Right lobe of liver (tissue), 6 donors: ENCODE measurements around the gene CD9. TPM values are rescaled to one million over a fixed set of nuclear protein-coding genes. Genes with fewer than 3 reads are reported as not detected.
A peak's percentile ranks its signal among the peaks of the same experiment; 100 is the strongest.

ENCODE experiments used
- ATAC-seq, 4 donors: fragments of 200-7000 bp; cut with Tn5 transposase; one replicate each; pipeline ENCODE4 v1.9.1; 2020; ENCODE audit warnings: mild to moderate bottlenecking in 4 of 4, moderate library complexity in 4 of 4
- DNase-seq, 3 donors: peaks; one replicate each; pipeline ENCODE4 v3.0.0-alpha.2; 2020
- H3K27ac ChIP-seq, 3 donors: fragments of 200-600 bp; one replicate each; pipeline ENCODE4 v1.8.0; 2022
- H3K27me3 ChIP-seq, 2 donors: fragments of 200-600 bp; one replicate each; pipeline ENCODE4 v1.8.0; 2022
- H3K36me3 ChIP-seq, 4 donors: fragments of 200-600 bp; sonication (generic) in 1 of 4; one replicate each; pipeline versions ENCODE4 v1.5.1 to v1.8.0; 2017 to 2022; ENCODE audit warnings: control low read depth in 1 of 4
- H3K4me1 ChIP-seq, 4 donors: fragments of 200-600 bp; sonication (generic) in 1 of 4; one replicate each; pipeline versions ENCODE4 v1.5.1 to v1.8.0; 2017 to 2022; ENCODE audit warnings: control low read depth in 1 of 4
- H3K4me3 ChIP-seq, 3 donors: fragments of 200-600 bp; one replicate each; pipeline ENCODE4 v1.8.0; 2022
- H3K9me3 ChIP-seq, 4 donors: fragments of 200-600 bp; sonication (generic) in 1 of 4; one replicate each; pipeline versions ENCODE4 v1.5.1 to v1.8.0; 2017 to 2022; ENCODE audit warnings: control low read depth in 1 of 4
- POLR2A ChIP-seq: fragments of 450-650 bp; IDR thresholded peaks from one replicate; pipeline ENCODE4 v1.6.1; 2017; ENCODE audit warnings: antibody characterized with exemption, mild to moderate bottlenecking
- WGBS: methylation state at CpG from one replicate; pipeline ENCODE4 v1.1.6; 2018; ENCODE audit warnings: low coverage, low lambda C conversion rate; ENCODE audit not compliant: insufficient coverage; ENCODE audit errors: missing lambda C conversion rate; 5-methylcytosine and 5-hydroxymethylcytosine counted together
- intact Hi-C, 2 donors: fragments of 100-400 bp; cut with DNase I; formaldehyde crosslinking; loops; one replicate each; pipeline versions ENCODE4 v1.11.2 to v1.14.1; 2022
- total RNA-seq, 6 experiments: library from RNA; depleted of rRNA in 2 of 6; stranded (reverse); fragments of >200 nt in 2 of 6; fragmentation: NEBNext Ultra II Directional in 3 of 6; extraction: Animal tissue kit (Norgen Biotek cat#: 25700) in 3 of 6; gene quantifications; one replicate each; pipeline versions ENCODE4 v1.1.0 to v1.2.4, GENCODE V29; 2016 to 2023
- TF ChIP-seq, protein P1 (sequence below), 4 donors: fragments of 200-600 bp in 3 of 4; fragments of 450-650 bp in 1 of 4; IDR thresholded peaks; one replicate each; pipeline versions ENCODE4 v1.5.1 to v1.8.0; 2016 to 2022; ENCODE audit warnings: antibody characterized with exemption in 4 of 4, mild to moderate bottlenecking in 2 of 4
- donor health status: DM: no; HTN: yes; CAD: no.
- donor health status: DM: no; HTN: no; CAD: no.
- donor health status: DM: no; HTN: no; CAD: no.
- donor health status: DM: no; HTN: yes; CAD: no.
- donor health status: DM: no; HTN: yes; CAD: no.

CD9 gene
- total RNA-seq, 6 experiments from 2014 or later: 17.2 to 65.7 (median 34.2) TPM

DNA sequence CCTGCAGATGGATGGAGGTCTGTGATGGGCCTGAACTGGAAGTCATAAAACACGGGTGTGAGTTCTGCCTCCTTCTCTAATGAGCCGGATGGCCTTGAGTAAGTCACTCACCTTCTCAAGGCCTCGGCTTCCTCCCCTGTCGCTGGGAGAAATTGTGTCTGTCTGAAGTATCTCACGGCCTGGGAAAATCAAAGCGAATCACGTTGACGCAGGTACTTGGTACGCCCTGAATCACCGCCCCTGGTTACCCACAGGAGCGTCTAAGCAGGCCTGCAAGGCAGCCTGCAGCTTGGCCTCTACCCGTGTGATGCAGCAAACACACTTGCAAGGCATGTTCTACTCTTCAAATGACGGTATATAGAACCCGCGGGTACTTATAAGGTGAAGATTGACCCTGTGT, 28.1 kb upstream of the CD9 start:
- H3K4me1 ChIP-seq: peaks cover 0 to under 1% (median 0%) of the 10 kb centered on the region in 4 donors
- H3K27ac ChIP-seq: no peak overlapping the region
- DNase-seq: no peak
- intact Hi-C loops: loop anchor here in 1 of 2 donors (10.0 kb wide), 1 partner anchor 97 kb away; no protein-coding TSS in a partner anchor
- H3K4me3 ChIP-seq: no peak overlapping the region
- H3K9me3 ChIP-seq: no peaks in the 10 kb centered on the region
- WGBS: 87% methylated on average over 10 of the region's 15 CpGs
- no peak for TF ChIP-seq POLR2A
- TF ChIP-seq, protein P1, sequence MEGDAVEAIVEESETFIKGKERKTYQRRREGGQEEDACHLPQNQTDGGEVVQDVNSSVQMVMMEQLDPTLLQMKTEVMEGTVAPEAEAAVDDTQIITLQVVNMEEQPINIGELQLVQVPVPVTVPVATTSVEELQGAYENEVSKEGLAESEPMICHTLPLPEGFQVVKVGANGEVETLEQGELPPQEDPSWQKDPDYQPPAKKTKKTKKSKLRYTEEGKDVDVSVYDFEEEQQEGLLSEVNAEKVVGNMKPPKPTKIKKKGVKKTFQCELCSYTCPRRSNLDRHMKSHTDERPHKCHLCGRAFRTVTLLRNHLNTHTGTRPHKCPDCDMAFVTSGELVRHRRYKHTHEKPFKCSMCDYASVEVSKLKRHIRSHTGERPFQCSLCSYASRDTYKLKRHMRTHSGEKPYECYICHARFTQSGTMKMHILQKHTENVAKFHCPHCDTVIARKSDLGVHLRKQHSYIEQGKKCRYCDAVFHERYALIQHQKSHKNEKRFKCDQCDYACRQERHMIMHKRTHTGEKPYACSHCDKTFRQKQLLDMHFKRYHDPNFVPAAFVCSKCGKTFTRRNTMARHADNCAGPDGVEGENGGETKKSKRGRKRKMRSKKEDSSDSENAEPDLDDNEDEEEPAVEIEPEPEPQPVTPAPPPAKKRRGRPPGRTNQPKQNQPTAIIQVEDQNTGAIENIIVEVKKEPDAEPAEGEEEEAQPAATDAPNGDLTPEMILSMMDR (IDR thresholded peaks at IDR 0.05): no peak
- H3K27me3 ChIP-seq: no peaks in the 10 kb centered on the region
- no peak for ATAC-seq
- H3K36me3 ChIP-seq: no peaks in the 10 kb centered on the region

DNA sequence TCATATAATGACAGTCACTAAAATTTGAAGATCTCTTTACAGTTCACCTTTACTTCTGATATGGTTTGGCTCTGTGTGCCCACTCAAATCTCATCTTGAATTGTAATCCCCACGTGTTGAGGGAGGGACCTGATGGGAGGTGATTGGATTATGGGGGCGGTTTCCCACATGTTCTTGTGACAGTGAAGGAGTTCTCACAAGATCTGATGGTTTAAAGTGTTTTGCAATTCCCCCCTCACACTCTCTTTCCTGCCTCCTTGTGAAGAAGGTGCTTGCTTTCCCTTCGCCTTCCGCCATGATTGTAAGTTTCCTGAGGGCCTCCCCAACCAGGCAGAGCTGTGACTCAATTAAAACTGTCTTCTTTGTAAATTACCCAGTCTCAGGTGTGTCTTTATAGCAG, 27.3 kb upstream of the CD9 start:
- H3K36me3 ChIP-seq: no peaks in the 10 kb centered on the region
- ATAC-seq: no peak
- no peaks in the 10 kb centered on the region for H3K27me3 ChIP-seq
- TF ChIP-seq, protein P1 (IDR thresholded peaks at IDR 0.05): no peak
- TF ChIP-seq POLR2A: no peak
- intact Hi-C loops: loop anchor here in 1 of 2 donors (10.0 kb wide), 1 partner anchor 98 kb away; no protein-coding TSS in a partner anchor
- WGBS: 73% methylated on average over 4 of the region's 4 CpGs
- no peak overlapping the region for H3K27ac ChIP-seq
- no peaks in the 10 kb centered on the region for H3K9me3 ChIP-seq
- H3K4me3 ChIP-seq: no peak overlapping the region
- no peak for DNase-seq
- H3K4me1 ChIP-seq: no peaks in the 10 kb centered on the region

DNA sequence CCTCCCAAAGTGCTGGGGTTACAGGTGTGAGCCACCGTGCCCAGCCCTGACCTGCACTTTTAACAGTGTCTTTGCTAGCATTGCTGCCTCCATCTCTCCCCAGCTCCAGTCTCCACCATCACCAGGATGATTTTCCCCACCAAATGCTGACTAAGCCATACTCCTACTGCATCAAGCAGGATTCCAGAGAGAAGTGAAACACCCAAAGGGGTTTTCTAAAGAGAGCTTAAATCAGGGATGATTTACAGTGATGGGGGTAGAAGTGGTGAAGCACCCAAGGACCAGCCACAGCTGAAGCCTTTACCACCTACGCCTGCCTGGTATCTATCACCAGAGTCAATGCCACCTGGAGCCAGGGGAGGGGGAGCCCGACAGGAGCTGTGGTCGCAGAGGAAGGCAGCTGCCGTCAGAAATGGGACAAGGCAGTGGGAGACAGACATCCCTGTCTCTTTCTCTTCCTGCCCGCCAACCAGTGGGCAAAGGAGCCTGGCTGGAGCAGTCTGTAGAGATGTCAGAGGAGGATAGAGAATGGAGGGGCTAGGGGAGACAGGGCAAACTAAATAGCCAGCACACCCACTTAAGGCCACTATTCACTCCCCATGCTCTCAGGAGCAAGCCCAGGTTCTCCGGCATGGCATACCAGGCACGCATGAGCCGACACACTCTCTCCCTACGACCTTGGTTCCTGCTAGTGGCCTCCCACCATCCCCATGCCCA, 22.4 kb upstream of the CD9 start:
- Histone ChIP-seq H3K9me3 (no peaks in the 10 kb centered on the region), H3K4me3 (no peak overlapping the region), H3K4me1 (peaks cover 0 to 26% (median 15%) of the 10 kb centered on the region in 4 donors), H3K36me3 (no peaks in the 10 kb centered on the region), H3K27ac (no peak overlapping the region), H3K27me3 (no peaks in the 10 kb centered on the region)
- no peak for ATAC-seq
- no peak for TF ChIP-seq POLR2A
- TF ChIP-seq, protein P1 (IDR thresholded peaks at IDR 0.05): no peak
- intact Hi-C loops: loop anchor here (5.0 to 10.0 kb wide), 2 partner anchors 100 to 103 kb away; no protein-coding TSS in a partner anchor
- no peak for DNase-seq
- WGBS: 87% methylated on average over 5 of the region's 10 CpGs

DNA sequence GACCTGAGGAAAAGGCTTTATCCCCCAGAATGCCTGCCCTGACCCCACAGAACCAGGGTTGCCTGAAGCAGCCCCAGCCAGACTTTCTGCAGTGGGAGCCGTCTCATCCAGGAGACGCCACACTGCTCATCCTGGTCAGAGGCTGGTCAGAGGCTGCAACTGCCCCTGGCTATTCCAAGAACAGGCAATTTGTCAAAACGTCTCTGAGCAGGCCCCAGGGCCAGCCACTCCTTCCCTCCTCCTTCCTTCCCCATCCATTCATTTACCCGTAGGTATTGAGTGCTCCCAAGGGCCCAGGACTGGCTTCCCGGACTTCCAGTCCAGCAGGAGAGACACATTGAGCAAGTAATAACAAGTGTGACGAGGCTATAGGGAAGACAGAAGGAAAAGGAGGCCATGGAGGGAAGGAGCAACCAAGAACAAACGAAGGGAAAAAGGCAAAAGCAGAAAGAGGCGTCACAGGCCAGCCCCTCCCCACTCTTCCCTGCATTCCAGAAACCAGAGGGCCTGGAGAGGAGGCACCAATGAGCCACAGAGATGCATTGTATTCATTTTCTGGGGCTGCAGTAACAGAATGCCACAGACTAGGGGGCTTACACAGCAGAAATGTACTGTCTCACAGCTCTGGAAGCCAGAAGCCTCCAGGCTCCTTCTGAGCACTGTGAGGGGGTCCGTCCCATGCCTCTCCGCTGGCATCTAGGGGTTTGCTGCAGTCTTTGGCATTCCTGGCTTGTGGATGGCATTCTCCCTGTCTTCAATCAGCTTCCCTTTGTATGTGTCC, 21.0 kb upstream of the CD9 start:
- Histone ChIP-seq H3K4me3 (no peak overlapping the region), H3K27me3 (no peaks in the 10 kb centered on the region), H3K4me1 (peaks cover 0 to 36% (median 20%) of the 10 kb centered on the region in 4 donors), H3K36me3 (no peaks in the 10 kb centered on the region), H3K9me3 (no peaks in the 10 kb centered on the region), H3K27ac (peak overlapping the region in 2 of 3 donors; percentile 5 to 68)
- DNase-seq (no peak), ATAC-seq (no peak)
- TF ChIP-seq, protein P1 (IDR thresholded peaks at IDR 0.05): no peak
- TF ChIP-seq POLR2A: no peak
- intact Hi-C loops: loop anchor here (5.0 to 10.0 kb wide), 2 partner anchors 102 to 104 kb away; no protein-coding TSS in a partner anchor
- 74% methylated on average over 7 of the region's 10 CpGs for WGBS
